WTC11 (cell line): Measurements from ENCODE around the gene ELAC2. TPM values are rescaled to one million over a fixed set of nuclear protein-coding genes. Genes with fewer than 3 reads are reported as not detected.

ENCODE experiments used
- ATAC-seq: fragments of 200-7000 bp; cut with Tn5 transposase; 2 replicates; pipeline ENCODE4 v1.10.0; 2021; ENCODE audit warnings: mild to moderate bottlenecking, moderate library complexity
- CTCF ChIA-PET: fragments of 300-600 bp; sonication (Branson Sonifier 250); formaldehyde crosslinking; loops from one replicate; lab custom pipeline; 2021; ENCODE audit warnings: antibody characterized with exemption; lab: Charles Lee
- POLR2A ChIA-PET: fragments of 350-600 bp; sonication (Branson Sonifier 250); formaldehyde crosslinking; loops from one replicate; lab custom pipeline; 2021; ENCODE audit warnings: antibody characterized with exemption; lab: Charles Lee
- DNase-seq: peaks from one replicate; pipeline ENCODE4 v3.0.0; 2021; ENCODE audit warnings: low spot score
- H3K27ac Mint-ChIP-seq: 2 replicates; pipeline ENCODE4 v1.8.0; 2021; ENCODE audit warnings: mixed read lengths
- H3K27me3 Mint-ChIP-seq: 2 replicates; pipeline ENCODE4 v1.8.0; 2021; ENCODE audit warnings: low read depth, mild to moderate bottlenecking, moderate library complexity, mixed read lengths
- H3K36me3 Mint-ChIP-seq: 2 replicates; pipeline ENCODE4 v1.8.0; 2021; ENCODE audit warnings: mixed read lengths
- H3K4me1 Mint-ChIP-seq: 2 replicates; pipeline ENCODE4 v1.8.0; 2022; ENCODE audit warnings: mixed read lengths
- H3K4me3 Mint-ChIP-seq: 2 replicates; pipeline ENCODE4 v1.8.0; 2021; ENCODE audit warnings: mild to moderate bottlenecking, moderate library complexity, mixed read lengths
- H3K9me3 Mint-ChIP-seq: 2 replicates; pipeline ENCODE4 v1.8.0; 2021; ENCODE audit warnings: mixed read lengths
- ARID4B ChIP-seq: sonication (generic); formaldehyde crosslinking; IDR thresholded peaks from 2 replicates; pipeline ENCODE4 v1.8.0; 2023; ENCODE audit warnings: missing genetic modification reagents, mild to moderate bottlenecking, borderline replicate concordance
- ETV6 ChIP-seq: sonication (generic); formaldehyde crosslinking; IDR thresholded peaks from 2 replicates; pipeline ENCODE4 v1.8.1; 2022; ENCODE audit warnings: mild to moderate bottlenecking, missing genetic modification reagents
- GABPB1 ChIP-seq: sonication (generic); formaldehyde crosslinking; IDR thresholded peaks from 2 replicates; pipeline ENCODE4 v1.8.1; 2023; ENCODE audit warnings: mild to moderate bottlenecking, missing genetic modification reagents
- MXD4 ChIP-seq: fragments of 250-450 bp; sonication (Bioruptor Pico); IDR thresholded peaks from 2 replicates; pipeline ENCODE4 v1.8.0; 2021; ENCODE audit warnings: mild to moderate bottlenecking, moderate library complexity, borderline replicate concordance
- NFATC4 ChIP-seq: fragments of 250-450 bp; sonication (Bioruptor Pico); IDR thresholded peaks from 2 replicates; pipeline ENCODE4 v1.9.0; 2021; ENCODE audit warnings: mild to moderate bottlenecking
- NFYB ChIP-seq: sonication (generic); formaldehyde crosslinking; conservative IDR thresholded peaks from 2 replicates; pipeline ENCODE4 v1.8.0; 2022; ENCODE audit warnings: low read depth, missing genetic modification reagents
- ZBTB21 ChIP-seq: sonication (generic); formaldehyde crosslinking; IDR thresholded peaks from 2 replicates; pipeline ENCODE4 v1.8.1; 2023; ENCODE audit warnings: mild to moderate bottlenecking, missing genetic modification reagents, borderline replicate concordance
- ZMAT4 ChIP-seq: fragments of 250-450 bp; sonication (Bioruptor Pico); IDR thresholded peaks from 2 replicates; pipeline ENCODE4 v1.9.0; 2021; ENCODE audit warnings: mild to moderate bottlenecking
- ZNF671 ChIP-seq: fragments of 250-450 bp; sonication (Bioruptor Pico); IDR thresholded peaks from 2 replicates; pipeline ENCODE4 v1.8.0; 2021; ENCODE audit warnings: mild to moderate bottlenecking
- total RNA-seq: library from RNA; stranded (reverse); gene quantifications from 3 replicates; pipeline ENCODE4 v1.2.3, GENCODE V29; 2021

ELAC2 gene
- total RNA-seq, 1 experiment from 2014 or later = 86.9 TPM

- no peak overlapping the region for H3K27ac Mint-ChIP-seq
- H3K36me3 Mint-ChIP-seq = peaks cover 63% of the 10 kb centered on the region
- H3K9me3 Mint-ChIP-seq = peaks cover 9% of the 10 kb centered on the region
- no peak overlapping the region for H3K4me3 Mint-ChIP-seq
- no peaks in the 10 kb centered on the region for H3K4me1 Mint-ChIP-seq
- DNase-seq = no peak
- no peaks in the 10 kb centered on the region for H3K27me3 Mint-ChIP-seq
- POLR2A ChIA-PET = interaction anchor here (0.6 kb wide), 1 partner anchor 817 kb away, joined by 4 read pairs; no protein-coding TSS in a partner anchor
- TF ChIP-seq MXD4 (CRISPR knock-in tag) = no peak
- no peak for TF ChIP-seq ARID4B (CRISPR knock-in tag)
- no peak for ATAC-seq
- CTCF ChIA-PET = no interaction called here
Measured at GRCh38 chr17:12953156-12953555, 64.7 kb downstream of the ELAC2 start.

- ATAC-seq = no peak
- H3K4me3 Mint-ChIP-seq = no peak overlapping the region
- no peaks in the 10 kb centered on the region for H3K4me1 Mint-ChIP-seq
- H3K27ac Mint-ChIP-seq = no peak overlapping the region
- 0 out of 2 replicates have a peak, but pooled peaks cover 3% of the 10 kb centered on the region for H3K9me3 Mint-ChIP-seq
- H3K36me3 Mint-ChIP-seq = peaks cover 57% of the 10 kb centered on the region
- ChIA-PET CTCF (no interaction called here), POLR2A (no interaction called here)
- TF ChIP-seq ZBTB21 (CRISPR knock-in tag) (no peak), ETV6 (CRISPR knock-in tag) (no peak), ZMAT4 (CRISPR knock-in tag) (no peak), NFATC4 (CRISPR knock-in tag) (no peak)
- no peak for DNase-seq
- H3K27me3 Mint-ChIP-seq = no peaks in the 10 kb centered on the region
Measured at GRCh38 chr17:12952012-12952411, 65.8 kb downstream of the ELAC2 start.

GRCh38 chr17:12947047-12947446 lies 70.8 kb downstream of the ELAC2 start:
- Mint-ChIP-seq H3K36me3 (peaks cover 33% of the 10 kb centered on the region), H3K27me3 (no peaks in the 10 kb centered on the region), H3K4me3 (no peak overlapping the region), H3K9me3 (no peaks in the 10 kb centered on the region), H3K4me1 (no peaks in the 10 kb centered on the region), H3K27ac (no peak overlapping the region)
- DNase-seq = no peak
- no peak for ATAC-seq
- ChIA-PET POLR2A (no interaction called here), CTCF (interaction anchor here (0.6 to 1.0 kb wide), 2 partner anchors 198 to 205 kb away, joined by 3 read pairs; no protein-coding TSS in a partner anchor)
- TF ChIP-seq GABPB1 (CRISPR knock-in tag) (no peak), ZNF671 (CRISPR knock-in tag) (no peak), ETV6 (CRISPR knock-in tag) (no peak), ZMAT4 (CRISPR knock-in tag) (no peak), NFYB (no peak)

Other genes with a start within 250 kb of the ELAC2 start
- 22.7 to 23.8 TPM (median 22.8 TPM) in 3 replicates for gene ARHGAP44, start 228.5 kb downstream of the ELAC2 start, total RNA-seq